PFSK-1 (cell line): Measurements from ENCODE around the gene PRKCE.

ENCODE experiments used
- FOXP2 ChIP-seq: optimal IDR thresholded peaks from 2 replicates; pipeline ENCODE3; 2011; ENCODE audit warnings: borderline replicate concordance, control low read depth, inconsistent platforms; ENCODE audit not compliant: insufficient read depth; ENCODE audit errors: extremely low read length, extremely low read depth
- POLR2AphosphoS5 ChIP-seq: IDR thresholded peaks from 2 replicates; pipeline ENCODE4 v1.6.1; 2012; ENCODE audit warnings: low read depth, mild to moderate bottlenecking, control low read depth, low read length, moderate library complexity
- SIN3A ChIP-seq: IDR thresholded peaks from 2 replicates; pipeline ENCODE4 v1.6.1; 2012; ENCODE audit warnings: mild to moderate bottlenecking, low read length, moderate library complexity, borderline replicate concordance; ENCODE audit not compliant: insufficient read depth
- TAF1 ChIP-seq: IDR thresholded peaks from 2 replicates; pipeline ENCODE4 v1.6.1; 2012; ENCODE audit warnings: low read length, control low read depth, borderline replicate concordance; ENCODE audit not compliant: insufficient read depth
- TF ChIP-seq, protein P1 (sequence below), 2 experiments: IDR thresholded peaks; 2 replicates each; pipeline versions ENCODE4 v1.6.1 to v1.8.0; 2011 to 2012; ENCODE audit warnings: low read depth in 2 of 2, low read length in 2 of 2, control low read depth in 1 of 2, inconsistent platforms in 1 of 2, mild to moderate bottlenecking in 1 of 2, moderate library complexity in 1 of 2; ENCODE audit not compliant: insufficient read depth in 1 of 2

PRKCE gene

GRCh38 chr2:46001741-46002506 lies 350.4 kb downstream of the PRKCE start:
- TF ChIP-seq SIN3A (no peak), FOXP2 (no peak), POLR2AphosphoS5 (no peak), TAF1 (no peak)
- TF ChIP-seq, protein P1, sequence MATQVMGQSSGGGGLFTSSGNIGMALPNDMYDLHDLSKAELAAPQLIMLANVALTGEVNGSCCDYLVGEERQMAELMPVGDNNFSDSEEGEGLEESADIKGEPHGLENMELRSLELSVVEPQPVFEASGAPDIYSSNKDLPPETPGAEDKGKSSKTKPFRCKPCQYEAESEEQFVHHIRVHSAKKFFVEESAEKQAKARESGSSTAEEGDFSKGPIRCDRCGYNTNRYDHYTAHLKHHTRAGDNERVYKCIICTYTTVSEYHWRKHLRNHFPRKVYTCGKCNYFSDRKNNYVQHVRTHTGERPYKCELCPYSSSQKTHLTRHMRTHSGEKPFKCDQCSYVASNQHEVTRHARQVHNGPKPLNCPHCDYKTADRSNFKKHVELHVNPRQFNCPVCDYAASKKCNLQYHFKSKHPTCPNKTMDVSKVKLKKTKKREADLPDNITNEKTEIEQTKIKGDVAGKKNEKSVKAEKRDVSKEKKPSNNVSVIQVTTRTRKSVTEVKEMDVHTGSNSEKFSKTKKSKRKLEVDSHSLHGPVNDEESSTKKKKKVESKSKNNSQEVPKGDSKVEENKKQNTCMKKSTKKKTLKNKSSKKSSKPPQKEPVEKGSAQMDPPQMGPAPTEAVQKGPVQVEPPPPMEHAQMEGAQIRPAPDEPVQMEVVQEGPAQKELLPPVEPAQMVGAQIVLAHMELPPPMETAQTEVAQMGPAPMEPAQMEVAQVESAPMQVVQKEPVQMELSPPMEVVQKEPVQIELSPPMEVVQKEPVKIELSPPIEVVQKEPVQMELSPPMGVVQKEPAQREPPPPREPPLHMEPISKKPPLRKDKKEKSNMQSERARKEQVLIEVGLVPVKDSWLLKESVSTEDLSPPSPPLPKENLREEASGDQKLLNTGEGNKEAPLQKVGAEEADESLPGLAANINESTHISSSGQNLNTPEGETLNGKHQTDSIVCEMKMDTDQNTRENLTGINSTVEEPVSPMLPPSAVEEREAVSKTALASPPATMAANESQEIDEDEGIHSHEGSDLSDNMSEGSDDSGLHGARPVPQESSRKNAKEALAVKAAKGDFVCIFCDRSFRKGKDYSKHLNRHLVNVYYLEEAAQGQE (IDR thresholded peaks at IDR 0.05; ENCODE audit: insufficient read depth in 1 of 2, low read depth in 2 of 2, low read length in 2 of 2) = no peak

- TF ChIP-seq, protein P1 (IDR thresholded peaks at IDR 0.05; ENCODE audit: insufficient read depth in 1 of 2, low read depth in 2 of 2, low read length in 2 of 2) = no peak
- no peak for TF ChIP-seq TAF1
- no peak for TF ChIP-seq SIN3A
- no peak for TF ChIP-seq FOXP2
- no peak for TF ChIP-seq POLR2AphosphoS5
Measured at GRCh38 chr2:46002507-46002883, 351.0 kb downstream of the PRKCE start.

- no peak for TF ChIP-seq POLR2AphosphoS5
- TF ChIP-seq TAF1 = no peak
- TF ChIP-seq SIN3A = no peak
- TF ChIP-seq FOXP2 = no peak
- TF ChIP-seq, protein P1 (IDR thresholded peaks at IDR 0.05; ENCODE audit: insufficient read depth in 1 of 2, low read depth in 2 of 2, low read length in 2 of 2) = no peak
Measured at GRCh38 chr2:46002947-46003346, 351.5 kb downstream of the PRKCE start.

GRCh38 chr2:46003903-46004473 lies 352.5 kb downstream of the PRKCE start:
- TF ChIP-seq TAF1 = no peak
- TF ChIP-seq, protein P1 (IDR thresholded peaks at IDR 0.05; ENCODE audit: insufficient read depth in 1 of 2, low read depth in 2 of 2, low read length in 2 of 2) = no peak
- TF ChIP-seq FOXP2 = no peak
- no peak for TF ChIP-seq POLR2AphosphoS5
- TF ChIP-seq SIN3A = no peak
